H9 (cell line): ENCODE results near the gene NDUFS3. TPM values are rescaled to one million over a fixed set of nuclear protein-coding genes. Genes with fewer than 3 reads are reported as not detected.

Source experiments
- DNase-seq: peaks from one replicate; pipeline ENCODE4 v3.0.0-alpha.2; 2017
- H2AFZ ChIP-seq: one replicate; pipeline ENCODE4 v1.6.1; 2013; ENCODE audit warnings: mild to moderate bottlenecking, low read length, control low read depth, moderate library complexity
- H2AK5ac ChIP-seq: 2 replicates; pipeline ENCODE4 v1.6.1; 2013; ENCODE audit warnings: low read length, control low read depth, mixed read lengths; ENCODE audit not compliant: insufficient read length
- H2BK120ac ChIP-seq: one replicate; pipeline ENCODE4 v1.6.1; 2013; ENCODE audit warnings: low read depth, mild to moderate bottlenecking, low read length, control low read depth, inconsistent platforms; ENCODE audit not compliant: poor library complexity, severe bottlenecking
- H2BK12ac ChIP-seq: 2 replicates; pipeline ENCODE4 v1.6.1; 2013; ENCODE audit warnings: low read length, control low read depth, mixed read lengths, low read depth; ENCODE audit not compliant: insufficient read length
- H2BK15ac ChIP-seq: 2 replicates; pipeline ENCODE4 v1.6.1; 2013; ENCODE audit warnings: low read depth, low read length, control low read depth
- H2BK20ac ChIP-seq: one replicate; pipeline ENCODE4 v1.6.1; 2013; ENCODE audit warnings: low read depth, mild to moderate bottlenecking, low read length, control low read depth, inconsistent platforms; ENCODE audit not compliant: poor library complexity, severe bottlenecking
- H2BK5ac ChIP-seq: 2 replicates; pipeline ENCODE4 v1.6.1; 2013; ENCODE audit warnings: low read length, control low read depth, mixed read lengths; ENCODE audit not compliant: insufficient read length
- H3K14ac ChIP-seq: 2 replicates; pipeline ENCODE4 v1.6.1; 2013; ENCODE audit warnings: low read length, control low read depth; ENCODE audit not compliant: insufficient read depth
- H3K18ac ChIP-seq: 2 replicates; pipeline ENCODE4 v1.6.1; 2013; ENCODE audit warnings: low read depth, mild to moderate bottlenecking, mixed read lengths, low read length, control low read depth; ENCODE audit not compliant: insufficient read length
- H3K23ac ChIP-seq: 2 replicates; pipeline ENCODE4 v1.6.1; 2013; ENCODE audit warnings: low read length, control low read depth, mixed read lengths, low read depth; ENCODE audit not compliant: insufficient read length
- H3K23me2 ChIP-seq: 2 replicates; pipeline ENCODE4 v1.6.1; 2013; ENCODE audit warnings: low read depth, mild to moderate bottlenecking, mixed read lengths, low read length, control low read depth; ENCODE audit not compliant: insufficient read length, poor library complexity, severe bottlenecking
- H3K27ac ChIP-seq: 2 replicates; pipeline ENCODE4 v1.5.1; 2013; ENCODE audit warnings: low read length, control low read depth, mixed read lengths, low read depth; ENCODE audit not compliant: insufficient read length
- H3K27me3 ChIP-seq: 2 replicates; pipeline ENCODE4 v1.6.1; 2013; ENCODE audit warnings: low read length, control low read depth, inconsistent platforms; ENCODE audit not compliant: insufficient read depth
- H3K4ac ChIP-seq: 2 replicates; pipeline ENCODE4 v1.6.1; 2013; ENCODE audit warnings: low read depth, mild to moderate bottlenecking, control low read depth, inconsistent platforms, low read length, moderate library complexity
- H3K4me1 ChIP-seq: 2 replicates; pipeline ENCODE4 v1.6.1; 2013; ENCODE audit warnings: low read length, control low read depth, inconsistent platforms; ENCODE audit not compliant: insufficient read depth
- H3K4me2 ChIP-seq: 2 replicates; pipeline ENCODE4 v1.6.1; 2013; ENCODE audit warnings: low read length, control low read depth, mixed read lengths; ENCODE audit not compliant: insufficient read length, insufficient read depth
- H3K56ac ChIP-seq: 2 replicates; pipeline ENCODE4 v1.6.1; 2013; ENCODE audit warnings: low read depth, mild to moderate bottlenecking, mixed read lengths, low read length, control low read depth; ENCODE audit not compliant: insufficient read length
- H3K79me1 ChIP-seq: 2 replicates; pipeline ENCODE4 v1.6.1; 2013; ENCODE audit warnings: low read depth, mild to moderate bottlenecking, moderate library complexity, low read length, control low read depth, inconsistent platforms; ENCODE audit not compliant: insufficient read depth, poor library complexity, severe bottlenecking
- H3K79me2 ChIP-seq: 2 replicates; pipeline ENCODE4 v1.6.1; 2013; ENCODE audit warnings: low read length, control low read depth, inconsistent platforms; ENCODE audit not compliant: insufficient read depth
- H3K9ac ChIP-seq: 2 replicates; pipeline ENCODE4 v1.6.1; 2013; ENCODE audit warnings: low read length, control low read depth, mixed read lengths; ENCODE audit not compliant: insufficient read length; ENCODE audit errors: extremely low read depth
- H3K9me3 ChIP-seq: one replicate; pipeline ENCODE4 v1.6.1; 2013; ENCODE audit warnings: low read depth, low read length, inconsistent platforms; ENCODE audit not compliant: control insufficient read depth
- H3T11ph ChIP-seq: one replicate; pipeline ENCODE4 v1.6.1; 2013; ENCODE audit warnings: mild to moderate bottlenecking, low read length, control low read depth, inconsistent platforms
- H4K20me1 ChIP-seq: one replicate; pipeline ENCODE4 v1.6.1; 2013; ENCODE audit not compliant: control insufficient read depth, insufficient read length, insufficient read depth
- H4K5ac ChIP-seq: 2 replicates; pipeline ENCODE4 v1.6.1; 2013; ENCODE audit warnings: low read depth, mild to moderate bottlenecking, mixed read lengths, low read length, control low read depth; ENCODE audit not compliant: insufficient read length
- H4K8ac ChIP-seq: replicated peaks from 2 replicates; pipeline ENCODE4 v1.6.1; 2013; ENCODE audit warnings: low read length, control low read depth, mixed read lengths, low read depth; ENCODE audit not compliant: insufficient read length
- H4K91ac ChIP-seq: 2 replicates; pipeline ENCODE4 v1.6.1; 2013; ENCODE audit warnings: low read depth, mild to moderate bottlenecking, moderate library complexity, mixed read lengths, low read length, control low read depth; ENCODE audit not compliant: insufficient read length
- H3K27ac Mint-ChIP-seq, 3 experiments: 2 replicates in 2 of 3; 3 replicates in 1 of 3; pipeline ENCODE4 v1.8.0; 2020 to 2021; ENCODE audit warnings: mixed read lengths in 3 of 3, mild to moderate bottlenecking in 1 of 3, moderate library complexity in 1 of 3
- H3K27me3 Mint-ChIP-seq: 2 replicates; pipeline ENCODE4 v1.8.0; 2021; ENCODE audit warnings: low read depth, mild to moderate bottlenecking, moderate library complexity, mixed read lengths
- H3K36me3 Mint-ChIP-seq, 3 experiments: 2 replicates in 2 of 3; 3 replicates in 1 of 3; pipeline ENCODE4 v1.8.0; 2020 to 2021; ENCODE audit warnings: low read depth in 3 of 3, mixed read lengths in 3 of 3; ENCODE audit not compliant: insufficient read depth in 1 of 3
- H3K4me1 Mint-ChIP-seq, 2 experiments: 2 replicates each; pipeline ENCODE4 v1.8.0; 2020; ENCODE audit warnings: mixed read lengths in 2 of 2
- H3K4me3 Mint-ChIP-seq, 2 experiments: 2 replicates in 1 of 2; 3 replicates in 1 of 2; pipeline ENCODE4 v1.8.0; 2020 to 2021; ENCODE audit warnings: mild to moderate bottlenecking in 2 of 2, mixed read lengths in 2 of 2, moderate library complexity in 1 of 2
- H3K9me3 Mint-ChIP-seq, 2 experiments: 2 replicates in 1 of 2; 3 replicates in 1 of 2; pipeline ENCODE4 v1.8.0; 2020; ENCODE audit warnings: mild to moderate bottlenecking in 2 of 2, mixed read lengths in 2 of 2, moderate library complexity in 1 of 2
- CTCF ChIP-seq: fragments of 200-600 bp; sonication (generic); conservative IDR thresholded peaks from 3 replicates; pipeline ENCODE4 v1.8.0; 2021; ENCODE audit warnings: antibody characterized with exemption, mild to moderate bottlenecking
- WGBS: extraction: QIAGEN DNeasy Blood & Tissue Kit; methylation state at CpG from one replicate; pipeline ENCODE4 v1.1.7; 2013; ENCODE audit warnings: missing lambda C conversion rate, low lambda C conversion rate, mixed read lengths; ENCODE audit not compliant: insufficient read length; ENCODE audit errors: extremely low coverage; 5-methylcytosine and 5-hydroxymethylcytosine counted together
- total RNA-seq: library from RNA; stranded (reverse); gene quantifications from 2 replicates; pipeline ENCODE4 v1.2.1, GENCODE V29; 2021

NDUFS3 gene
- total RNA-seq, 1 experiment from 2014 or later, result 144 TPM

- Histone ChIP-seq H3K56ac (no peak overlapping the region), H3K79me1 (peaks cover 3% of the 10 kb centered on the region), H3K23me2 (no peaks in the 10 kb centered on the region), H3K4ac (no peak overlapping the region), H2AK5ac (no peak overlapping the region), H2BK120ac (no peak overlapping the region), H3K27me3 (no peaks in the 10 kb centered on the region), H4K8ac (no peak overlapping the region), H3K79me2 (no peaks in the 10 kb centered on the region; the same call in 1 of the 2 replicates), H3K14ac (no peak overlapping the region), H4K20me1 (no peaks in the 10 kb centered on the region), H3K9ac (no peak overlapping the region), H2BK12ac (no peak overlapping the region), H3K18ac (no peak overlapping the region), H3K9me3 (no peaks in the 10 kb centered on the region), H2BK20ac (no peak overlapping the region), H3K4me2 (no peak overlapping the region), H3K27ac (no peak overlapping the region), H3T11ph (no peak overlapping the region), H4K91ac (no peak overlapping the region), H2AFZ (no peak overlapping the region), H2BK15ac (no peak overlapping the region), H2BK5ac (no peak overlapping the region), H3K23ac (no peak overlapping the region), H3K4me1 (no peaks in the 10 kb centered on the region), H4K5ac (no peak overlapping the region)
- no CpG with 5 or more reads among the region's 1 CpG for WGBS
- Mint-ChIP-seq H3K4me1 (peaks cover under 1% of the 10 kb centered on the region in 2 experiments; a peak in 3 of 4 replicates), H3K27me3 (no peaks in the 10 kb centered on the region), H3K4me3 (no peak overlapping the region), H3K36me3 (peaks cover 21 to 78% (median 70%) of the 10 kb centered on the region in 3 experiments), H3K27ac (no peak overlapping the region), H3K9me3 (no peaks in the 10 kb centered on the region)
- TF ChIP-seq CTCF, result no peak
- no peak for DNase-seq
Measured at GRCh38 chr11:47571895-47572294, 7.0 kb upstream of the NDUFS3 start.
